GM21737 (cell line): Measurements from ENCODE around the gene SELPLG.
"Not testable (repeated sequence)": the region's sequence is repeated elsewhere in the genome, so short reads cannot be mapped to it uniquely, and the experiment has no call there.

ENCODE experiments used
- ATAC-seq: cut with Tn5 transposase; IDR thresholded peaks from one replicate; pipeline ENCODE4 v1.9.1; 2021; ENCODE audit warnings: mild to moderate bottlenecking, moderate library complexity; ENCODE audit not compliant: unreplicated experiment

The SELPLG gene

GRCh38 chr12:108633534-108634248, at the start of gene SELPLG:
Gene SELPLG, minus strand, starts transcription at chr12:108633894. Its CDS starts 9,587 bp downstream, at chr12:108624307.
- peak; percentile 52 for ATAC-seq

GRCh38 chr12:108681317-108681716, 47.6 kb upstream of the SELPLG start:
- no peak for ATAC-seq

- no peak for ATAC-seq
Observed at GRCh38 chr12:108679106-108679681, 45.5 kb upstream of the SELPLG start.

GRCh38 chr12:108678104-108678730, 44.5 kb upstream of the SELPLG start:
- no peak for ATAC-seq

- ATAC-seq: no peak
Observed at GRCh38 chr12:108677381-108677780, 43.7 kb upstream of the SELPLG start.

GRCh38 chr12:108676707-108677106, 43.0 kb upstream of the SELPLG start:
- no peak for ATAC-seq

GRCh38 chr12:108675792-108676191, 42.1 kb upstream of the SELPLG start:
- ATAC-seq: no peak

- no peak for ATAC-seq
Observed at GRCh38 chr12:108672054-108672453, 38.4 kb upstream of the SELPLG start.

- no peak for ATAC-seq
Observed at GRCh38 chr12:108671110-108671509, 37.4 kb upstream of the SELPLG start.

GRCh38 chr12:108670066-108670631, 36.5 kb upstream of the SELPLG start:
- ATAC-seq: no peak

- no peak for ATAC-seq
Observed at GRCh38 chr12:108668542-108668941, 34.8 kb upstream of the SELPLG start.

- no peak for ATAC-seq
Observed at GRCh38 chr12:108668063-108668462, 34.4 kb upstream of the SELPLG start.

GRCh38 chr12:108667349-108667748, 33.7 kb upstream of the SELPLG start:
- ATAC-seq: no peak

- no peak for ATAC-seq
Observed at GRCh38 chr12:108666401-108666881, 32.7 kb upstream of the SELPLG start.

- no peak for ATAC-seq
Observed at GRCh38 chr12:108665608-108666202, 32.0 kb upstream of the SELPLG start.

- peak; percentile 76 for ATAC-seq
Observed at GRCh38 chr12:108664338-108665258, 30.9 kb upstream of the SELPLG start.

- no peak for ATAC-seq
Observed at GRCh38 chr12:108663324-108664015, 29.8 kb upstream of the SELPLG start.

GRCh38 chr12:108658115-108658514, 24.4 kb upstream of the SELPLG start:
- ATAC-seq: not testable (repeated sequence)

GRCh38 chr12:108657130-108657745, 23.5 kb upstream of the SELPLG start:
- ATAC-seq: no peak
